22Rv1 (cell line): ENCODE results near the gene JARID2.

Source experiments
- CTCF ChIP-seq: fragments of 450-650 bp; IDR thresholded peaks from 2 replicates; pipeline ENCODE4 v1.5.1; 2017; ENCODE audit warnings: mild to moderate bottlenecking
- ZFX ChIP-seq: fragments of 450-650 bp; IDR thresholded peaks from 2 replicates; pipeline ENCODE4 v1.6.1; 2017; ENCODE audit warnings: antibody characterized with exemption, borderline replicate concordance

DNA sequence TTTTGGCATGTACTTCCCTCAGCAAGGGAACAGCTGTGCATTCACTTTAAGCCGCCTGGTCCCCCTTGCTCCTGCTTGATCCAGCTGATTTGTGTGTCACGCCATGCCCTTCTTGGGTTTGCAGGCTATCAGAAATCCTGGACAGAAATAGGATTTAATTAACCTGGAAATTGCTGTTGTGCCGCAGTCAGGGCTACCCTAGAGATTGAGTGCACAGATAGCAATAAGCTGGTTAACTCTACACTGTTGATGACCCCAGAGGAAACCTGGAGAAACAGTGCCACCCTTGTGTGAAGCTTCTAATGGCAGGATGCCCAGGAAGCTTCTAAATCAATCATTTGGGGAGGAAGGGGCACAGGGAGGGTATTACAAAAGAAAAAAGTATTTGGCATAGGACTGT is 199.0 kb downstream of the JARID2 start:
- peak; percentile 20; the same call in 1 of the 2 replicates for TF ChIP-seq CTCF
- no peak for TF ChIP-seq ZFX
